ENCODE data around the gene STRIP1.

- TF ChIP-seq POLR2A (IDR thresholded peaks at IDR 0.05) (no peak), CTCF (IDR thresholded peaks at IDR 0.05) (no peak)
These were observed 55.3 kb downstream of the STRIP1 start for GRCh38 chr1:110089561-110090275.

Measured in uterus (tissue), 2 donors.